ENCODE data around the gene LSAMP. TPM values are rescaled to one million over a fixed set of nuclear protein-coding genes. Genes with fewer than 3 reads are reported as not detected.
"Not testable (repeated sequence)": the region's sequence is repeated elsewhere in the genome, so short reads cannot be mapped to it uniquely, and the experiment has no call there.

Gene LSAMP
- polyA plus RNA-seq, 4 donors, result 11.4 to 30.6 (median 14.0) TPM

DNA sequence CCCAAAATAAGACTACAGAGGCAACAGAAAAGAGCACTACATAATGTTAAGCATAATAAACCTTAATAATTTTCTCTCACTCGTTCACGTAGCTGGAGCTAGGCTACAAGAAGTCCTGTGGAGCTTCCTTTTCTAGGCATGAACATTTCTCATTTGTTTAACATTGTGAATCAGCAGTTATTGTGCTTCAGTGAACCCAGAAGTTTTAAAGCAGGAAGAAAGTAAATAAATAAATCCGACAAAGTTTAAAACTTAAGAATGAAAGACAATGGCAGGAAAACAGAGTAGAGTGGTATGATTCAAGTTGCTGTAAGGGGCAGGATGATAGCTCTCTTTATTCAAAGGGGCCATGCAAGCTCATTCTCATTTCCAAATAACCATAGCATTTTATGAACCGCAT lies 191.8 kb downstream of the LSAMP start:
- DNase-seq (ENCODE audit: low read depth in 4 of 4, low spot score in 3 of 4), result no peak

DNA sequence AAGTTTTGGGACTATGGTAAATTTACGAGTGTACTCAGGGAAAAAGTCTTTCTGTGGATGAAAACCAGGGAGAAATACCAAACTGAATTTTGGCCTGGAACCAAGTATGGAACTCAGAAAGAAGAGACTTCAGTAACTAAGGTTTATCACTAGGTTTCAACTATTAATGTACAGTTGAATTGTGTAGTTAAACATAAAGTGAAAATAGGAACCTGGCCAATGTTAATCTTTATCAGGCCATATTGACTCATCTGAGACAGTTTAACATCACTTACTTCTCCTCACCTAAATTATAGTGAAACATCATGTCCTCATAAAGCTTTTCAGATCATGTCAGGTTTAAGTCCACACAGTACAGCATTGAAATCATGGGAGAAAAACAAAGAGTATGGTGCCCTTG lies 197.7 kb downstream of the LSAMP start:
- DNase-seq (ENCODE audit: low read depth in 4 of 4, low spot score in 3 of 4), result no peak

DNA sequence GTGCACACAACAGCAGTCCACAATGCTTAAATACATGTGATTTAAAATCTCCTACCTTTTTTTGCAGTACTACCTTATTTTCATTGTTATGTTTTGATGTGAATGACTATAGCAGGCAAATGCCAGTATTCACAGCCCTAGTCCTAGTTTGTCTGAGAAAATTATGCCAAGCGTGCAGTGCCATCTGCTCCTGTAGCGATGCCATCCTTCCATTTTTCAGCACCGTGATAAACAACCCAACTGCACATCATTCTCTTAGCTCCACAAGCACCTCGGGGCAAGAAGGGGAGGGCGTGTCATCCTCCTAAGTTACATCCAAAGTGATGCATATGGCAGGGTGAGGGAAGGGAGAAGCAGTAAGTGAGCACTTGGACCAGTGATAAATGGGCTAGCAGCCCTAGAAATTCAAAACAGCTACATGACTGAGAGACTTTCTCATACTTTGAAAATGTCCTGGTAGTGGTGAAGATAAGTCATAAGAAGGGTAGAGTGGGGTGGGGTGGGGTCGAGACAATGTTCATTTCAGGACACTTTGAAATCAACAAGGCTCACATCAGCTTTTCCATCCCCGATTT lies 198.8 kb downstream of the LSAMP start:
- DNase-seq (ENCODE audit: low read depth in 4 of 4, low spot score in 3 of 4), result no peak

DNA sequence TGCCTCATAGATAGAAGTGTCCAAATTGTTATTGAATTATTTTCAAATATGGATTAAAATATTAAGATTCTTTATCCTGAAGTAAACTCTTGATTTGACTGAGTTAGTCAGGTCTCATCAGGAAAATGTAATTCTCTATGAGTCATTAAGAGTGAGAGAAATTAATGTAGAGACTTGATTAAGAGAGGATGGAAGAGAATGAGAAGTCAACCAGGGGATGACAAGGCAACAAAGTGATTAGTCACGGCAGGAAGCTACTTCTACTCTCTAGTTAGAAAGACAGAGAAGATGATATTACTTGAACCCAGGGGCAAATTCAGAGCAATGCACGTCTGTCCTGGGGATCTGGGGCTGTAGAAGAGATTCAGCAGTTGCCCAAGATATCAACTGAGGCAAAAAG lies 202.5 kb downstream of the LSAMP start:
- DNase-seq (ENCODE audit: low read depth in 4 of 4, low spot score in 3 of 4), result no peak

DNA sequence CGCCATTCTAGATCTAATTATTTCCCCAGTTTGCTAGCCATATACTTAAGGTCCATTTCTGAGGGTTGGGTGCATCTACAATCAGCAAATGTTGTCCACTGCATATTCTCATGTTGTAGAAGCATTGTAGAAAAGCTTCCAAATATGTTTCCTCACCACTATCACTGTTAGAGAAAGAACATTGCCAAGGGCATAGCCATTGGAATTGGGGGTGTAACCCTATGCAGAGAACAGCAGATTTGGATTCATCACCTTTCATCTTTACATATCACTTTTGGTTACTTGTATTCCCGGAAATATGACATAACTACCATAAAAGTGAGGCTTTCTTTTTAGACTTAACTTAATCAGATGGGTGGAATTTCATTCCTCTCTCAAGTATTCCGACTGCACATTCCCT lies 203.6 kb downstream of the LSAMP start:
- no peak for DNase-seq (ENCODE audit: low read depth in 4 of 4, low spot score in 3 of 4)

DNA sequence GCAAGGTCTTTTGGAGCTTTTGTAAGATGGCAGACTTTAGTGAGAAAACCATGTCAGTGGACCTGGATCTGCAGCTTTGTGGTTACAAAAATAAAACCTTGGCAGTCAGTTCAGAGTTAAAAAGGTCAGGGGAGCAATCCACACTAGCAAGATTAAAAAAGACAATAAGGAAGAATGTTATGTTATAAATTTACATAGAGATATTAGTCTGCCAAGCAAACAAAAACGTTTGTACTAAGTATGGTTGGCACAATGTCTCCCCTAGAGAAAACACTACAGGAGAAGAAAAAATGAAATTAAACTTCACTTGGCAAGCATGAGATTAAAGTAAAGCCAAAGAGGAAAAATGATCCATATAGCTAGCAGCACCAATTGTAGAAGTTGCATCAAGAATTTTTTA lies 205.0 kb downstream of the LSAMP start:
- DNase-seq (ENCODE audit: low read depth in 4 of 4, low spot score in 3 of 4), result no peak

DNA sequence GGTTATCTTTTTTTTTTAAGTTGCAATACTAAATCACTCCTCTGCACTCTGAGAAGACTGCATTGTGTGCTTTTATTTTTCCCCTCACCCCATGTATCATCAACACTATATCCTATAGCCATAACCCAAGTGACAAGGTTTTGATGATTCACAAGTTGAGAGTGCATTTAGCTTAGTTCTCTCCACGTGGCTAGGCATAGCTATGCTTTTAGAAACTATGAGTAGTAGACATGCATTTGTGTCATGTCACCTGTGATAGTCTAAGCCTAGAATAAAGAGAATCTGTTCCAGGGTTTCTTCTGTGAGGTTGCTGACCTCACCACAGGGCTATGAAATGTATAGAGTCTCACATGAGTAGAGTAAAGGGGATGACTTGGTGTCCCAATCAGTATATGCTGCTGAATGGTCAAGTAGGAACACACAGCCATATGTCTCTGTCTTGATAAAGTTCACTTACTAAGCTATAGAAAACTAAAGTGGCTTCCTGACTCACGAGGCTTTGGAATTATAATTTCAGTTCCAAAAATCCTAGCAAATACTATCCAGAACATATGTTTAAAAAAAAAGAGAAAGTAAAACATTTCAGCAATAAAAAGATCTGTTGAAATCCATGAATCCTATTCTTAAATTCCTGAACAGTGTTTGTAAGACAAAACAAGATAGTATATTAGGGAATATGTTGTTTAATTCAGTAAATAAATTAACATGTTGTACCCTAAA lies 206.3 kb downstream of the LSAMP start:
- no peak for DNase-seq (ENCODE audit: low read depth in 4 of 4, low spot score in 3 of 4)

DNA sequence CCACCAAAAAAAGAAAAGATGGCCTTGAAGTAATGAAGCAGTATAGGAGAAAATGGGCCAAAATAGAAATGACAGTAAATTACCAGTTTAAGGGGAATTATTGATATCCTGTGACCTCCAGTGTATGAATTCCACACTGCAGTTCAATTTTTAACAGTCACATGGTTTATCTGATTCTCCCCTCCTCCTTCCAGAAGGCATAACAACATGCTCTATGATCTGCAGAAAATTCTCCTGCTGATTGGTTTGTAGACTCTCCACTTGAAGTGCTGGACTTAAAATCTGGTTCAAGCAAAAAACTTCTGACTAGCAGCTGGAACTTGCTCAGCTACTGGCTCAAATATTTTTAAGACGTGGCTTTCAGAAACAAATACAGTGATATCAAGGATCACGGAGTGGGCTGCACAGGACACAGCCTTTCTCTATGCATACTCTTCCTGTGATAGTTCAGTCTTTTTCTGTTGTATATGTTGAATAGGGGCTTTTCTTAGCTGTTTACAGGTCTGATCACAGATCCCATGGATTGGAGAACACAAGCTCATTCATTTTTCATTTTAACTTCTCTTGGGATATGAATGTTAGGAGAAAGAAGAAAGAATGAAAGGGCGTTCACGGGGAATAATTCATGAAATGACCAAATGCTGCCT lies 211.5 kb downstream of the LSAMP start:
- DNase-seq (ENCODE audit: low read depth in 4 of 4, low spot score in 3 of 4), result no peak

DNA sequence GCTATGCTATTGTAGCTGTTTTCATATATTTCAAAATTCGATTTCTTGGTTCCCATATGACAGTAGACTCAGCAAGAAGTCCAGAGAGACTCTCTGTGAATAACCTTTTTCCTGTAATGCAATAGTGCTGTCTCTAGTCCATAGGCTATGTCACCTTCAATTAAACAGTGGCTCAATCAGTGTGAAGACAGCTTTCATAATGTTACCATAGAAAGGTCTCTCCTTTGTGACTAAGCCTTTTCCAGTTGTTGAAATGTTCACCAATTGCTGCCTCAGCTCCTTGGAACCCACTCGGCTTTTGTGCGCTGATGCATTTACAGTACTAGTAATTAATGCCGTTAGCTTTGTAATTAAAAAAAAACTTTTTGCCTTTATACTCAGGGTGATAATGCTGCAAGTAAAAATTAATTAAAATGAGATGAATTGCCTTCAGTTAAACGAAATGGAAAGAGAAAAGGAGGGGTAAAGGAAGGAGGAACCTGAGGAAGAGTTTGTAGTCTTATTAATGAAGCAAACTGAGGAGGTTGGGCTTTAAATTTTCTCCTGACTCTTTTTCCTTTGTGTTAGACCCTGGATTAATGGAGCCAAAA lies 214.8 kb downstream of the LSAMP start:
- DNase-seq (ENCODE audit: low read depth in 4 of 4, low spot score in 3 of 4), result no peak

DNA sequence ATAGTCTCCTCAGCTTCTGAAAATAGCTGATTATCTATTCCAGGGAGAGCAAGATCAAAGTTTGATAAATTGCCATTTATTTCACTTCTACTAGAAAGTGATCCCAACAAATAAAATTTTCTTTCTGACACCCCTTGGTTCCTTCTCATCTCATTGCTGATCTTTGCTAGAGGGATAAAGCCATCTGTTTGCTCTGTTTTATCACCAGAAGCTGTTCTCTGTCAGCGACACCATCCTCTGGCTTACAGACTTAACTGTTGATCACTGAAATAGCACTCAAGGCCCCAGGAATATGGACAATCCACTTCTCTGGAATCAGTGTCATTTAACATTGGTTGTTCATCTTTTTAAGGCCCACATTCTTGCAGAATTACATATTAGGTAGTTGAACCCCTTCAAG lies 219.0 kb downstream of the LSAMP start:
- DNase-seq (ENCODE audit: low read depth in 4 of 4, low spot score in 3 of 4), result no peak

DNA sequence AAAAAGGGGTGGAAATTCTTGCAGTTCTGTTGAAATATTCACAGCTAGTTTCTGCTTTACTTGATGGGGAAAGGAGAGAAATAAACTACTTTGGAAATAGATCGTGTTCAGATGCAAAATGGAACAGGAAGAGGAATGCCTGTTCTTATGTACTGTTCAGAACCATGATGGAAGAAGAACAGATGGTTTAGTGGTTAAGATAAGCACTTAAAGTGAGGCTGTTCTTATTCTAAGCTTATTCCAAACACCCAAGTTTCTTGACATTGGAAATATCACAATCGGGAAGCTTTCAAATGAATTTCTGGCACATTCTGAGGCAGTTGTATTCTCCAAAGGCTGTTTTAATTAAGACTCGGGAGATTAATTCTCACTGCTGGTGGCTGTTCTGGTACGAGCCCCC lies 228.5 kb downstream of the LSAMP start:
- DNase-seq (ENCODE audit: low read depth in 4 of 4, low spot score in 3 of 4), result no peak

DNA sequence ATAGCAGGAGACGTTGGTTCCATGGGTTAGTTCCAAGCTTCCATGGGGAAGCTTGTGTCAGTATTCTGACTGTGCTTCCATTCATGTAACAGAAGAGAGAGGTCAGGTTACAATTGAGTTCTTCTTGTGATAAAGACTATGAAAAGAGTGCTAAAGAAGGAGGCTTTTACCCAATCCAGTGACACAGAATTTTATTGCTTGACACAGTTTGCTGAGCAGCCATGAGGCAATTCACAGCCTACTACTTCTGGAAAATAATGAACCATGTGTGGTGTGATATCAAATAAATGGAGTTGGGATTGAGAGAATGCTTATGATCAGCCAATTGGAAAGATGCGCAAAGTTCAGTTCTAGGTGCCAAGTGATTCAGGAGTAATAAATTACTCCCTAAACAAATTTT lies 233.4 kb downstream of the LSAMP start:
- no peak for DNase-seq (ENCODE audit: low read depth in 4 of 4, low spot score in 3 of 4)

DNA sequence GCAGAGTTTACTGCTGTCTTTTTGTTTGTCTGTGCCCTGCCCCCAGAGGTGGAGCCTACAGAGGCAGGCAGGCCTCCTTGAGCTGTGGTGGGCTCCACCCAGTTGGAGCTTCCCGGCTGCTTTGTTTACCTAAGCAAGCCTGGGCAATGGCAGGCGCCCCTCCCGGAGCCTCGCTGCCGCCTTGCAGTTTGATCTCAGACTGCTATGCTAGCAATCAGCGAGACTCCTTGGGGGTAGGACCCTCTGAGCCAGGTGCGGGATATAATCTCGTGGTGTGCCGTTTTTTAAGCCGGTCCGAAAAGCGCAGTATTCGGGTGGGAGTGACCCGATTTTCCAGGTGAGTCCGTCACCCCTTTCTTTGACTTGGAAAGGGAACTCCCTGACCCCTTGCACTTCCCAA lies 236.5 kb downstream of the LSAMP start:
- DNase-seq (ENCODE audit: low read depth in 4 of 4, low spot score in 3 of 4), result not testable (repeated sequence)

DNA sequence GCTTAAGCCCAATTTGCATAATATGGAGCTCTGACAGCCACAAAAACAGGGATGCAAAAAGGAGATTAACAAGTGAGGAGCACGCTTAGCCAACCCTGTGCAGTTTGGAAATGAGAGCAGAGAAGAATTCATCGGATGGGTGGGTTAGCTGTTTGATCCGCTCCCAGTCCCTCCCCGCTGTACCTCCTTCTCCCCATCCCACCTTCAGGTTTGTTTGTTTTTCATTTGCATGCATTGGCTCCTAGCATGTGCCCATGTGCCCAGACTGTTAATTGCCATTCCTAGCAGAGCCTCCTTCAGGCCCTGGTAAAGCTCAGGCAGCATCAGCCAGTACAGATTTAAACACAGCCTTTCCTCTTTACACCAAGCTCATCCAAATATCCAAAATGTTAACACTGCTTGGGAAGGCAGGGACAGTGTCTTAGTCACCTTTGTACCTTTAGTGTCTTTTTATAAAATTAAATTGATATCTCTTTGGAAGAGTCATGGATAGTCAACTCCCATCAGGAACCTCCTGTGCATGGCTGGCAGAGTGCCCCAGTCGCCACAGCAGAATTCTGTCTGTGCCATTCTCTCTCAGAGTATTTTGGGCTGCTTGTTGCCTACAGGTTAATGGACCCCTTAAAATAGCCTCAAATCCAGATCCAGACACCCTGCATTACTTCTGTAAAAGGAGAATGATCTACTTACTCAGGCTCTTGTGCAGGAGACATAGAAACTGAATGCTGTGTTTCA lies 244.2 kb downstream of the LSAMP start:
- DNase-seq (ENCODE audit: low read depth in 4 of 4, low spot score in 3 of 4), result no peak

DNA sequence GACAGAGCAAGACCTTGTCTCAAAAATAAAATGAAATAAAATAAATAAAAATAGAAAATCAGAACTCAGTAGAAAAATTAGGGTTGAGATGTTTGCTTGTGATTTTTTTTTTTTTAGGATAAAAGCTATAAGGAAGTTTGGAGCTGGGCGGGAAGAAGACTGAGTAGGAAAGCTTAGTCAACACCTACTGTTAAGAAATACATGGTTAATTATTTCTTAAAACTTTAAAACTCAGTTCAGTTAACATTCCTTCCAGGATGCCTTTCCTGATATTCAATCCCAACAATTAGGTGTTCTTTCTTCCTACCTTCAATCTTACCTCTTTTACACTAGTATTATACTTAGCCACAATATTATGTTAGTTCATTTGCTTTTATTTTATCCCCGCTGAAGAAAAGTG lies 246.2 kb downstream of the LSAMP start:
- no peak for DNase-seq (ENCODE audit: low read depth in 4 of 4, low spot score in 3 of 4)

DNA sequence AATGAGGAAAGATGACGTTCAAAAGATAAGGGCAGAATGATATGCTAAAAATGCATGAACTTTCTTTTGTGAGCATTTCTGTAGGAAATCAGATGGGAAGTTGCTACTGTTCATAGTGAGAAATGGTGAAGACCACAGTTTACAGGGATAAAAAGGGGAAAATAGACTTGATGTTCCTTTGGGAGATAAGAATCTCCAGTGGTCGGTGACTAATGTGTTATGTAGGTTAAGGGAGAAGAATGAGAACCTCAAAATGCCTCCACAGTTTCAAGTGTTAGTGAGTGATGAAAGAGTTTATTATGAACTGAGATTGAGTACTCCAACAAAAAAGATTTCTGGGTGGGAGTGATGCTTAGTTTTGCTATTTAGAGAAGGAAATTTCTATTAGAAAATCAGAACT lies 247.2 kb downstream of the LSAMP start:
- no peak for DNase-seq (ENCODE audit: low read depth in 4 of 4, low spot score in 3 of 4)

DNA sequence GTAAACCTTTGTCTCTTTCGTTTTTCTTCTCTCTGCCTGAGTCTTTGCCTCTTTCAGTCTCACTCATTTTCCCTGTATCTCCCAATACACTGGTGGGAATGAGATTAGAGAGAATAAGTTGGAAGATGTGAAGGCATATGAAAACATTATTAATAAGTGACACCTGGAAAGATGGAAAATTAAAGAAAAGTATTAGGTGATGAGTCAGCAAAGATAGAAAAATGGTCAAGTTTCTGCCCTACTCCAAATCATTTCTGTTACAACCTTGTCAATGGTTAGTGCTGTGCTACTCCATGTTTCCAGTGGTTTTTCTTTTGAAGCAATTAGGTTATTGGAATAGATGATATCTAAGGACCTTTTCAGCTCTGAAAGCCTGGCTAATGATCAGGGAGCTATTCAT lies 252.8 kb downstream of the LSAMP start:
- DNase-seq (ENCODE audit: low read depth in 4 of 4, low spot score in 3 of 4), result no peak

DNA sequence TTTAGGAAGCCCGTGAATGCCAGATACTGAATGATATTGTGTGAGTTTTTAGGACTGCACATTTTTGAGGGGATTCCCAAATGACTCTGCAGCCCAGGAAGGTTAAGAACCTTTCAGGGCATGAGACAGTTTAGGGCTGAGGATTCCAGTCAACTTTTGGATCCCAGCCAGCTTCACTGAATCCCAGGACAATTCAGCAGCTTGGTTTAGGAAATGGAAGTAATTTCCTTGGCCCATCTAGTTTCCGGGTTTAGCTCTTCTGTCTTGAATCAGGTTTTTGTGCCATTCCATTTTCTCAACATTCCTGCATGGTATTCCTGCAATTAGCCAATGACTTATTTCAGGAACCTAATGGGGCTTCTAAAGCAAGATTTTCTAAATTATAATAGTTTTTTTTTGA lies 253.9 kb downstream of the LSAMP start:
- DNase-seq (ENCODE audit: low read depth in 4 of 4, low spot score in 3 of 4), result no peak

DNA sequence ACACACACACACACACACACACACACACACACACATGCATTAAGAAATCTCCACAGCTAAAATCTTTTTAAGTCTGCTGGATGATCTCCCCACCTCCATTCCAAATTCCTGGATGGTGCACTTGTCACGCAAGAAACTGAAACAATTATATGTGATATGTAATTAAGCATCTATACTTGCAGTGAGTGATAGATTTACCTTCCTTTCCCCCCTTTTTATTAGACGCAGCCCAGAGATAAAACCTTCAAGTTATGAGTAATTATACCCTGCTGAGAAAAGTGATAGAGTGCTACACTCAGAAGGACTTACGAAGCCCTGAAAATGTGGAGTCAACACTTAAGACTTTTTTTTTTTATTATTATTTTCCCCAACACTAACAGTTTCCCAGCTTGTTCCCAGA lies 255.2 kb downstream of the LSAMP start:
- DNase-seq (ENCODE audit: low read depth in 4 of 4, low spot score in 3 of 4), result no peak

DNA sequence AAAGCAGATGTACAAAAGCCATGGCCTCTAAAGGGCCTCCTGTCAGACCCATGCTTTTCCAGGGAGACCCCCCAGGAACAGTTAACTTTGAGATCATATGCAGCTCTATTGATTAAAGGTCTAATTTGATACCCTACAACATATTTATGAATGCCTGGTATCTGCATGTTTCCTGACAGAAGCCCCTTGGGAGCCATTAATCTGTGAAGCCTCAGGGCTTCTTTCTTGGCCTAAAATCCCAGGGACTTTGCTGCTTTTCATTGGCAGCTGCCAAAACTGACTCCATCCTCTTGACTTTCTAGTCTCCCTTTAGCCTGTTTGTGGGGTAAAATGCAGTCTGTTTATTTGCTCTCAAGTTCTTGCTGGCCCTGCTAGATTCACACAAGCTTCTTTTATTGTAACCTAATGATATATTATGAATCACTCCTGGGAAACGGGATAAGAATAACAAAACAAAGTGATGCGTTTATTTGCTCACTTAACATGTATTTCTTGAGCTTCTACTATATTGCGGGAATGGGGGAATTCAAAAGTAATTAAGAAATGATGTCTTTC lies 257.0 kb downstream of the LSAMP start:
- DNase-seq (ENCODE audit: low read depth in 4 of 4, low spot score in 3 of 4), result no peak

DNA sequence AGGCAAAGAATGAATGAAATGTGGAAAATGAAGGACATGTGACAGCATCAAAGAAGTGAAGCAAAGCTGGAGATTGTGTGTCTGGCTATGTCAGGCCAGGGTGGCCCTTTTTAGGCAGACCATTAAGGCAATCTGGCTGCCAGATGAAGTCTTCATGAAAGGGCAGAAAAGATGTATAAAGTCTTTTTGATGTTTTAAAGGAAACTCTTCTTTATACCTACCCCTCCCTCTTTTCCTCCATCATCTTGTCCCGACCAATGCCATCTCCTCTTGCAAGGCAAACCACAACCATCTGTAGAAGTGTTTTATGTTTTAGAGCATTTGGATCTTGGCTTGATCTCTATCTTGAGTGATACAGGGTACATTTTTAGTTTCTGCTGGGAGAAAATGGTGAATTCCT lies 259.2 kb downstream of the LSAMP start:
- DNase-seq (ENCODE audit: low read depth in 4 of 4, low spot score in 3 of 4), result no peak
